IMR-90 (cell line): ENCODE measurements around the gene LIG1. TPM values are rescaled to one million over a fixed set of nuclear protein-coding genes. Genes with fewer than 3 reads are reported as not detected.

Source experiments
- ATAC-seq: fragments of 200-7000 bp; cut with Tn5 transposase; 2 replicates; pipeline ENCODE4 v1.9.1; 2020; ENCODE audit warnings: low read depth, mild to moderate bottlenecking, moderate library complexity
- BruUV-seq: library from RNA; stranded (reverse); fragments of 400-500 nt; replicated peaks from 2 replicates; lab custom pipeline; 2021; lab: Mats Ljungman, UMichigan
- CTCF ChIA-PET: fragments of 300-600 bp; formaldehyde crosslinking; extraction: SDS; loops from one replicate; lab custom pipeline; 2021; ENCODE audit warnings: antibody characterized with exemption; lab: Yijun Ruan, JAX
- POLR2A ChIA-PET: fragments of 300-600 bp; sonication (Branson Sonifier 250); formaldehyde crosslinking; loops from one replicate; lab custom pipeline; 2022; ENCODE audit warnings: antibody characterized with exemption; ENCODE audit not compliant: unreplicated experiment; lab: Charles Lee
- DNase-seq: peaks from one replicate; pipeline ENCODE4 v3.0.0; 2013
- H2AFZ ChIP-seq: replicated peaks from 2 replicates; pipeline ENCODE3; 2013; ENCODE audit warnings: low read length, mild to moderate bottlenecking; ENCODE audit not compliant: poor library complexity
- H2AK5ac ChIP-seq: 2 replicates; pipeline ENCODE4 v1.6.1; 2013; ENCODE audit warnings: low read depth, low read length, inconsistent platforms
- H2AK9ac ChIP-seq: replicated peaks from 2 replicates; pipeline ENCODE3; 2013; ENCODE audit warnings: mild to moderate bottlenecking, low read depth, low read length, moderate library complexity; ENCODE audit not compliant: poor library complexity
- H2BK120ac ChIP-seq: 2 replicates; pipeline ENCODE4 v1.6.1; 2013; ENCODE audit warnings: low read depth, low read length, inconsistent platforms
- H2BK15ac ChIP-seq: 3 replicates; pipeline ENCODE4 v1.6.1; 2013; ENCODE audit warnings: low read depth, low read length, inconsistent platforms
- H2BK20ac ChIP-seq: 2 replicates; pipeline ENCODE4 v1.6.1; 2013; ENCODE audit warnings: low read depth, mild to moderate bottlenecking, inconsistent platforms, low read length, moderate library complexity
- H2BK5ac ChIP-seq: 2 replicates; pipeline ENCODE4 v1.6.1; 2013; ENCODE audit warnings: mild to moderate bottlenecking, low read depth, low read length, inconsistent platforms; ENCODE audit not compliant: poor library complexity, severe bottlenecking
- H3K14ac ChIP-seq: replicated peaks from 2 replicates; pipeline ENCODE4 v1.6.1; 2013; ENCODE audit warnings: low read depth, low read length, inconsistent platforms
- H3K18ac ChIP-seq: 2 replicates; pipeline ENCODE4 v1.6.1; 2013; ENCODE audit warnings: low read depth, low read length, control low read depth
- H3K23ac ChIP-seq: 2 replicates; pipeline ENCODE4 v1.6.1; 2013; ENCODE audit warnings: low read depth, low read length, inconsistent platforms
- H3K27ac ChIP-seq: 2 replicates; pipeline ENCODE4 v1.5.1; 2013; ENCODE audit warnings: mild to moderate bottlenecking, control low read depth, low read length; ENCODE audit not compliant: insufficient read depth
- H3K27me3 ChIP-seq: 2 replicates; pipeline ENCODE4 v1.6.1; 2013; ENCODE audit warnings: low read length; ENCODE audit not compliant: control insufficient read depth, insufficient read depth
- H3K36me3 ChIP-seq: 2 replicates; pipeline ENCODE4 v1.6.1; 2013; ENCODE audit warnings: low read length, mixed read lengths; ENCODE audit not compliant: control insufficient read depth, insufficient read depth
- H3K4ac ChIP-seq: 2 replicates; pipeline ENCODE4 v1.6.1; 2013; ENCODE audit warnings: low read depth, low read length, inconsistent platforms
- H3K4me1 ChIP-seq: 2 replicates; pipeline ENCODE4 v1.6.1; 2013; ENCODE audit warnings: low read length, mixed read lengths; ENCODE audit not compliant: control insufficient read depth, insufficient read depth
- H3K4me2 ChIP-seq: 2 replicates; pipeline ENCODE4 v1.6.1; 2013; ENCODE audit warnings: low read depth, mild to moderate bottlenecking, control low read depth, low read length, moderate library complexity
- H3K4me3 ChIP-seq: 2 replicates; pipeline ENCODE4 v1.5.1; 2013; ENCODE audit warnings: low read depth, mild to moderate bottlenecking, control low read depth, low read length, moderate library complexity; ENCODE audit not compliant: insufficient read depth
- H3K56ac ChIP-seq: 2 replicates; pipeline ENCODE4 v1.6.1; 2013; ENCODE audit warnings: low read length, inconsistent platforms; ENCODE audit not compliant: insufficient read depth; ENCODE audit errors: extremely low read depth
- H3K79me1 ChIP-seq, 2 experiments: 2 replicates each; pipeline ENCODE4 v1.6.1; 2013; ENCODE audit warnings: low read length in 2 of 2, inconsistent platforms in 1 of 2, low read depth in 1 of 2
- H3K9ac ChIP-seq: 2 replicates; pipeline ENCODE4 v1.6.1; 2013; ENCODE audit warnings: low read depth, low read length, control low read depth
- H3K9me1 ChIP-seq: 2 replicates; pipeline ENCODE4 v1.6.1; 2013; ENCODE audit warnings: low read length, inconsistent platforms; ENCODE audit not compliant: insufficient read depth
- H3K9me3 ChIP-seq: 2 replicates; pipeline ENCODE4 v1.6.1; 2013; ENCODE audit warnings: low read length; ENCODE audit not compliant: control insufficient read depth, insufficient read depth
- H4K20me1 ChIP-seq: 2 replicates; pipeline ENCODE4 v1.6.1; 2013; ENCODE audit warnings: low read length, inconsistent platforms; ENCODE audit not compliant: insufficient read depth
- H4K5ac ChIP-seq: 2 replicates; pipeline ENCODE4 v1.6.1; 2013; ENCODE audit warnings: mild to moderate bottlenecking, low read depth, low read length, control low read depth
- H4K8ac ChIP-seq, 2 experiments: 2 replicates each; pipeline ENCODE4 v1.6.1; 2013; ENCODE audit warnings: low read depth in 2 of 2, low read length in 2 of 2, control low read depth in 1 of 2, inconsistent platforms in 1 of 2
- H4K91ac ChIP-seq: 2 replicates; pipeline ENCODE4 v1.6.1; 2013; ENCODE audit warnings: low read depth, low read length, inconsistent platforms; ENCODE audit not compliant: insufficient read depth
- BHLHE40 ChIP-seq: fragments of 150-350 bp; IDR thresholded peaks from 2 replicates; pipeline ENCODE4 v1.6.1; 2016; ENCODE audit warnings: mild to moderate bottlenecking, low read depth, low read length
- CEBPB ChIP-seq: IDR thresholded peaks from 2 replicates; pipeline ENCODE4 v1.6.1; 2012; ENCODE audit warnings: low read depth, low read length, improper control_type of control experiment
- CHD1 ChIP-seq: IDR thresholded peaks from 2 replicates; pipeline ENCODE4 v1.6.1; 2012; ENCODE audit warnings: low read depth, low read length, improper control_type of control experiment
- ELK1 ChIP-seq: fragments of 150-350 bp; IDR thresholded peaks from 2 replicates; pipeline ENCODE4 v1.6.1; 2016; ENCODE audit warnings: low read depth, mild to moderate bottlenecking, low read length, moderate library complexity, borderline replicate concordance
- FOS ChIP-seq: fragments of 150-350 bp; IDR thresholded peaks from 2 replicates; pipeline ENCODE4 v1.6.1; 2016; ENCODE audit warnings: low read depth, low read length
- MAFK ChIP-seq: IDR thresholded peaks from 2 replicates; pipeline ENCODE4 v1.6.1; 2012; ENCODE audit warnings: low read depth, low read length, improper control_type of control experiment
- MAZ ChIP-seq: IDR thresholded peaks from 2 replicates; pipeline ENCODE4 v1.6.1; 2012; ENCODE audit warnings: low read depth, mild to moderate bottlenecking, low read length, improper control_type of control experiment, moderate library complexity, borderline replicate concordance
- MXI1 ChIP-seq: IDR thresholded peaks from 2 replicates; pipeline ENCODE4 v1.6.1; 2012; ENCODE audit warnings: low read depth, mild to moderate bottlenecking, low read length, moderate library complexity, borderline replicate concordance
- POLR2A ChIP-seq: IDR thresholded peaks from 2 replicates; pipeline ENCODE4 v1.6.1; 2012; ENCODE audit warnings: mild to moderate bottlenecking, low read depth, low read length
- RCOR1 ChIP-seq: IDR thresholded peaks from 2 replicates; pipeline ENCODE4 v1.6.1; 2012; ENCODE audit warnings: mild to moderate bottlenecking, low read length, improper control_type of control experiment; ENCODE audit not compliant: insufficient replicate concordance
- RFX5 ChIP-seq: IDR thresholded peaks from 2 replicates; pipeline ENCODE4 v1.8.0; 2012; ENCODE audit warnings: low read depth, mild to moderate bottlenecking, low read length, moderate library complexity
- WGBS, 2 experiments: methylation state at CpG; one replicate each; pipeline versions ENCODE4 v1.1.5 to v1.1.7; 2013; ENCODE audit warnings: missing lambda C conversion rate in 2 of 2; ENCODE audit not compliant: insufficient read length in 1 of 2; ENCODE audit errors: extremely low coverage in 2 of 2; 5-methylcytosine and 5-hydroxymethylcytosine counted together
- dilution Hi-C: fragments of 300-500 bp; cut with HindIII; formaldehyde crosslinking; loops from one replicate; pipeline ENCODE4 v1.14.3; 2018; ENCODE audit warnings: low sequenced_read_pairs; ENCODE audit not compliant: unreplicated experiment
- in situ Hi-C: fragments of 300-500 bp; cut with MboI; formaldehyde crosslinking; loops from 3 replicates; pipeline ENCODE4 v1.14.3; 2019; ENCODE audit warnings: low sequenced_read_pairs, inconsistent platforms, mixed read lengths
- intact Hi-C: fragments of 100-400 bp; cut with micrococcal nuclease; formaldehyde crosslinking; loops from 2 replicates; pipeline ENCODE4 v1.10.0; 2022
- polyA plus RNA-seq, 3 experiments: library from polyadenylated mRNA; depleted of rRNA; stranded (reverse); fragments of >200 nt; gene quantifications; 2 replicates each; pipeline ENCODE4 v1.2.3, GENCODE V29; 2012; ENCODE audit warnings: low replicate concordance in 1 of 3
- total RNA-seq: library from RNA; depleted of rRNA; stranded (reverse); fragments of >200 nt; gene quantifications from 2 replicates; pipeline ENCODE4 v1.2.3, GENCODE V29; 2012

Gene LIG1
- total and polyA plus RNA-seq, 2 of the 4 experiments (the other 2 are of a cell fraction): 24.9 to 34.0 TPM

DNA sequence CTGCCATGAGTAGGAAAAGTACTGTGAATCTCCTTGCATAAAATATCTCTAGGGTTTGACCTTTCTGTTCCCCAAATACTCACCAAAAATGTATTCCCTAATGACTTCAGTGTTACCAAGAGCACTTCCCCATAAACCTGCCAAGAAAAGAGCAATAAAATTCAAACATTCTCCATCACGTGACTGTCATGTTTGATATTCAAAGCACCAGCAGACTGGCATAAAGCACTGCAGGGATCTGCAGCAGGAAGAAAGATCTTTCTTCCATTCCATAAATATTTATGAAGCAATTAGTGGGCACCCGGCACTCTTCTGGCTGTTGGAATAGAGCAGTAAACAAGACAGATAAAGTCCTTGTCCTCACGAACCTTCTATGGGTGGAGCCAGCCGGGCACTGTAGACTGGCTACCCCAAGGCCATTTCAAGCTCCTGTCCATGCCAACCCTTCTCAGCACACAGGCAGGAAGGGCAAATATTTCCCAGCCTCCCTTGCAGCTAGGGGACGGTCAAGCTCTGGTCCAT lies 79.8 kb downstream of the LIG1 start:
- Histone ChIP-seq H2AFZ (peak overlapping the region; percentile 37), H3K4me1 (no peaks in the 10 kb centered on the region), H3K9ac (no peak overlapping the region), H4K5ac (no peak overlapping the region), H3K27ac (no peak overlapping the region), H2BK120ac (peak overlapping the region; percentile 32; the same call in 1 of the 2 replicates), H2BK20ac (no peak overlapping the region), H3K79me1 (no peaks in the 10 kb centered on the region), H3K4ac (peak overlapping the region; percentile 39; the same call in 1 of the 2 replicates), H3K27me3 (peaks cover 5% of the 10 kb centered on the region), H3K14ac (no peak overlapping the region), H2AK5ac (peak overlapping the region; percentile 30), H2AK9ac (no peak overlapping the region), H2BK15ac (no peak overlapping the region), H3K56ac (no peak overlapping the region), H3K4me2 (no peak overlapping the region), H3K9me1 (no peaks in the 10 kb centered on the region), H3K23ac (no peak overlapping the region), H3K4me3 (no peak overlapping the region), H3K9me3 (peaks cover 11% of the 10 kb centered on the region; the same call in 1 of the 2 replicates), H4K91ac (peak overlapping the region; percentile 33), H2BK5ac (no peak overlapping the region), H4K20me1 (no peaks in the 10 kb centered on the region), H4K8ac (no peak overlapping the region), H3K18ac (no peak overlapping the region), H3K36me3 (no peaks in the 10 kb centered on the region; the same call in 1 of the 2 replicates)
- no TSS peak for BruUV-seq
- TF ChIP-seq RFX5: no peak
- TF ChIP-seq BHLHE40: no peak
- TF ChIP-seq MXI1: no peak
- no peak for TF ChIP-seq CHD1
- TF ChIP-seq CEBPB: no peak
- TF ChIP-seq ELK1: no peak
- no peak for TF ChIP-seq MAZ
- TF ChIP-seq RCOR1: no peak
- no peak for TF ChIP-seq MAFK
- no peak for TF ChIP-seq POLR2A
- TF ChIP-seq FOS: no peak
- dilution Hi-C loops (no loop called here), intact Hi-C loops (no loop called here), in situ Hi-C loops (no loop called here)
- WGBS, 2 experiments: no CpG with 5 or more reads among the region's 5 CpGs
- DNase-seq: no peak
- ChIA-PET POLR2A (no interaction called here), CTCF (interaction anchor here (0.9 kb wide), 1 partner anchor 11 kb away, joined by 3 read pairs; no protein-coding TSS in a partner anchor)
- ATAC-seq: no peak
